SJSA1 (cell line): ENCODE results near the gene ZNF613. TPM values are rescaled to one million over a fixed set of nuclear protein-coding genes. Genes with fewer than 3 reads are reported as not detected.
"Not testable (repeated sequence)": the region's sequence is repeated elsewhere in the genome, so short reads cannot be mapped to it uniquely, and the experiment has no call there.

Experiments used
- DNase-seq, 2 experiments: peaks; one replicate each; pipeline ENCODE4 v3.0.0-alpha.2; 2015 to 2020; ENCODE audit warnings: low spot score in 2 of 2, low read depth in 1 of 2
- H3K27ac ChIP-seq: fragments of 250-450 bp; sonication (Bioruptor Pico); 2 replicates; pipeline ENCODE4 v1.5.1; 2020; ENCODE audit warnings: mild to moderate bottlenecking, moderate library complexity
- H3K27me3 ChIP-seq: fragments of 250-450 bp; sonication (Bioruptor Pico); replicated peaks from 2 replicates; pipeline ENCODE4 v1.5.1; 2020; ENCODE audit warnings: mild to moderate bottlenecking, moderate library complexity
- H3K36me3 ChIP-seq: fragments of 250-450 bp; sonication (Bioruptor Pico); 2 replicates; pipeline ENCODE4 v1.5.1; 2020; ENCODE audit warnings: mild to moderate bottlenecking
- H3K4me1 ChIP-seq: fragments of 250-450 bp; sonication (Bioruptor Pico); replicated peaks from 2 replicates; pipeline ENCODE4 v1.6.1; 2021; ENCODE audit warnings: mild to moderate bottlenecking
- H3K4me3 ChIP-seq: fragments of 250-450 bp; sonication (Bioruptor Pico); 2 replicates; pipeline ENCODE4 v1.5.1; 2020; ENCODE audit warnings: mild to moderate bottlenecking
- H3K9me3 ChIP-seq: fragments of 250-450 bp; sonication (Bioruptor Pico); replicated peaks from 2 replicates; pipeline ENCODE4 v1.5.1; 2020; ENCODE audit warnings: mild to moderate bottlenecking
- total RNA-seq: library from RNA; depleted of rRNA; stranded (reverse); fragments of >200 nt; shearing (Covaris generic); gene quantifications from 2 replicates; pipeline ENCODE4 v1.2.3, GENCODE V29; 2014

ZNF613 gene
- total RNA-seq, 1 experiment from 2014 or later: 2.1 TPM

- not testable (repeated sequence) for H3K4me3 ChIP-seq, H3K4me1 ChIP-seq, H3K27me3 ChIP-seq, H3K27ac ChIP-seq, H3K36me3 ChIP-seq, DNase-seq, H3K9me3 ChIP-seq
These were observed 19.3 kb upstream of the ZNF613 start for GRCh38 chr19:51907981-51908380.

- Histone ChIP-seq H3K27me3 (no peaks in the 10 kb centered on the region), H3K9me3 (peaks cover 28% of the 10 kb centered on the region), H3K27ac (no peak overlapping the region), H3K36me3 (no peaks in the 10 kb centered on the region), H3K4me3 (no peak overlapping the region), H3K4me1 (no peaks in the 10 kb centered on the region)
- no peak for DNase-seq
These were observed 11.9 kb upstream of the ZNF613 start for GRCh38 chr19:51915324-51915867.

GRCh38 chr19:51916167-51916566 lies 11.1 kb upstream of the ZNF613 start:
- no peak overlapping the region for H3K4me3 ChIP-seq
- no peak overlapping the region for H3K27ac ChIP-seq
- no peaks in the 10 kb centered on the region for H3K27me3 ChIP-seq
- DNase-seq: no peak
- H3K36me3 ChIP-seq: no peaks in the 10 kb centered on the region
- no peaks in the 10 kb centered on the region for H3K4me1 ChIP-seq
- H3K9me3 ChIP-seq: peaks cover 30% of the 10 kb centered on the region

GRCh38 chr19:51919606-51920005 lies 7.7 kb upstream of the ZNF613 start:
- DNase-seq: no peak
- Histone ChIP-seq H3K27ac (no peak overlapping the region), H3K9me3 (peaks cover 35% of the 10 kb centered on the region), H3K36me3 (no peaks in the 10 kb centered on the region), H3K4me1 (no peaks in the 10 kb centered on the region), H3K27me3 (no peaks in the 10 kb centered on the region), H3K4me3 (no peak overlapping the region)

- DNase-seq: no peak
- Histone ChIP-seq H3K27ac (no peak overlapping the region), H3K27me3 (no peaks in the 10 kb centered on the region), H3K9me3 (peaks cover 23% of the 10 kb centered on the region), H3K4me3 (no peak overlapping the region), H3K36me3 (no peaks in the 10 kb centered on the region), H3K4me1 (no peaks in the 10 kb centered on the region)
These were observed 5.3 kb upstream of the ZNF613 start for GRCh38 chr19:51921949-51922348.

GRCh38 chr19:51926426-51926783 lies 867 bp upstream of the ZNF613 start:
- no peak overlapping the region for H3K27ac ChIP-seq
- no peaks in the 10 kb centered on the region for H3K27me3 ChIP-seq
- peaks cover 7% of the 10 kb centered on the region; the same call in 1 of the 2 replicates for H3K36me3 ChIP-seq
- peak overlapping the region; percentile 53 for H3K4me3 ChIP-seq
- peaks cover 18% of the 10 kb centered on the region for H3K9me3 ChIP-seq
- no peak for DNase-seq
- no peaks in the 10 kb centered on the region for H3K4me1 ChIP-seq

GRCh38 chr19:51927859-51928258 lies 587 bp downstream of the ZNF613 start:
- no peak overlapping the region for H3K27ac ChIP-seq
- no peak for DNase-seq

GRCh38 chr19:51931921-51932320 lies 4.6 kb downstream of the ZNF613 start:
- H3K4me1 ChIP-seq: no peaks in the 10 kb centered on the region
- peaks cover 7% of the 10 kb centered on the region for H3K36me3 ChIP-seq
- H3K27ac ChIP-seq: no peak overlapping the region
- no peaks in the 10 kb centered on the region for H3K27me3 ChIP-seq
- no peak overlapping the region for H3K4me3 ChIP-seq
- peaks cover 4% of the 10 kb centered on the region for H3K9me3 ChIP-seq
- no peak for DNase-seq

More at GRCh38 chr19:51927859-51928258, 587 bp downstream of the ZNF613 start:
- no peaks in the 10 kb centered on the region for H3K27me3 ChIP-seq
- peaks cover 8% of the 10 kb centered on the region for H3K9me3 ChIP-seq
- H3K4me1 ChIP-seq: no peaks in the 10 kb centered on the region
- peaks cover 7% of the 10 kb centered on the region; the same call in 1 of the 2 replicates for H3K36me3 ChIP-seq
- H3K4me3 ChIP-seq: peak overlapping the region; percentile 53

GRCh38 chr19:51938936-51939335 lies 11.7 kb downstream of the ZNF613 start:
- no peak for DNase-seq
- H3K27me3 ChIP-seq: no peaks in the 10 kb centered on the region
- peaks cover 22% of the 10 kb centered on the region for H3K36me3 ChIP-seq

GRCh38 chr19:51944798-51945552 lies 17.7 kb downstream of the ZNF613 start:
- H3K36me3 ChIP-seq: peaks cover 39% of the 10 kb centered on the region
- DNase-seq: no peak
- H3K9me3 ChIP-seq: peaks cover 22% of the 10 kb centered on the region
- H3K4me1 ChIP-seq: no peaks in the 10 kb centered on the region
- no peak overlapping the region for H3K27ac ChIP-seq
- no peaks in the 10 kb centered on the region for H3K27me3 ChIP-seq
- H3K4me3 ChIP-seq: no peak overlapping the region

More at GRCh38 chr19:51938936-51939335, 11.7 kb downstream of the ZNF613 start:
- H3K9me3 ChIP-seq: peaks cover 12% of the 10 kb centered on the region
- no peak overlapping the region for H3K4me3 ChIP-seq
- no peak overlapping the region for H3K27ac ChIP-seq
- no peaks in the 10 kb centered on the region for H3K4me1 ChIP-seq

GRCh38 chr19:51946602-51947001 lies 19.3 kb downstream of the ZNF613 start:
- Histone ChIP-seq H3K36me3 (peaks cover 35% of the 10 kb centered on the region), H3K4me3 (no peak overlapping the region), H3K4me1 (no peaks in the 10 kb centered on the region), H3K27me3 (no peaks in the 10 kb centered on the region), H3K27ac (no peak overlapping the region), H3K9me3 (peaks cover 20% of the 10 kb centered on the region)
- DNase-seq: no peak

GRCh38 chr19:51948975-51949374 lies 21.7 kb downstream of the ZNF613 start:
- Histone ChIP-seq H3K4me3 (no peak overlapping the region), H3K27me3 (no peaks in the 10 kb centered on the region), H3K4me1 (no peaks in the 10 kb centered on the region), H3K9me3 (peaks cover 14% of the 10 kb centered on the region), H3K36me3 (peaks cover 16% of the 10 kb centered on the region), H3K27ac (no peak overlapping the region)
- DNase-seq: no peak

- H3K27me3 ChIP-seq, H3K4me3 ChIP-seq, DNase-seq, H3K36me3 ChIP-seq, H3K27ac ChIP-seq, H3K4me1 ChIP-seq, H3K9me3 ChIP-seq: not testable (repeated sequence)
These were observed 30.6 kb downstream of the ZNF613 start for GRCh38 chr19:51957846-51958245.

GRCh38 chr19:51959791-51960190 lies 32.5 kb downstream of the ZNF613 start:
- Histone ChIP-seq H3K9me3 (peaks cover 15% of the 10 kb centered on the region), H3K27me3 (no peaks in the 10 kb centered on the region), H3K4me3 (no peak overlapping the region), H3K27ac (no peak overlapping the region), H3K36me3 (peaks cover 4% of the 10 kb centered on the region; the same call in 1 of the 2 replicates), H3K4me1 (no peaks in the 10 kb centered on the region)
- DNase-seq: no peak
